Liver (tissue), 9 donors: ENCODE data around the gene ISX. TPM values are rescaled to one million over a fixed set of nuclear protein-coding genes. Genes with fewer than 3 reads are reported as not detected.

Experiments used
- DNase-seq: peaks from one replicate; pipeline ENCODE4 v3.0.0-alpha.2; 2017; ENCODE audit warnings: low spot score
- H3K27ac ChIP-seq, 2 donors: one replicate each; pipeline ENCODE4 v1.7.0; 2013; ENCODE audit warnings: inconsistent platforms in 2 of 2, low read length in 2 of 2, control low read depth in 1 of 2, low read depth in 1 of 2, mild to moderate bottlenecking in 1 of 2
- H3K27me3 ChIP-seq, 4 donors: one replicate each; pipeline versions ENCODE4 v1.6.1 to v1.7.0; 2013; ENCODE audit warnings: low read length in 3 of 4, inconsistent platforms in 1 of 4, mild to moderate bottlenecking in 1 of 4, moderate library complexity in 1 of 4; ENCODE audit not compliant: control insufficient read depth in 4 of 4, insufficient read depth in 4 of 4
- H3K36me3 ChIP-seq, 4 donors: one replicate each; pipeline versions ENCODE4 v1.6.1 to v1.7.0; 2013; ENCODE audit warnings: low read length in 3 of 4, mild to moderate bottlenecking in 3 of 4, low read depth in 1 of 4, moderate library complexity in 1 of 4; ENCODE audit not compliant: control insufficient read depth in 4 of 4, insufficient read depth in 3 of 4
- H3K4me1 ChIP-seq, 4 donors: one replicate each; pipeline versions ENCODE4 v1.6.1 to v1.7.0; 2013; ENCODE audit warnings: low read length in 3 of 4, mild to moderate bottlenecking in 3 of 4, moderate library complexity in 1 of 4; ENCODE audit not compliant: control insufficient read depth in 4 of 4, insufficient read depth in 4 of 4
- H3K4me3 ChIP-seq, 3 donors: one replicate each; pipeline versions ENCODE4 v1.6.1 to v1.7.0; 2013; ENCODE audit warnings: low read length in 3 of 3, control low read depth in 1 of 3, low read depth in 1 of 3, mild to moderate bottlenecking in 1 of 3
- H3K9ac ChIP-seq, 2 donors: one replicate each; pipeline ENCODE4 v1.7.0; 2013; ENCODE audit warnings: low read length in 2 of 2, mild to moderate bottlenecking in 2 of 2, moderate library complexity in 2 of 2, control low read depth in 1 of 2, low read depth in 1 of 2
- H3K9me3 ChIP-seq, 4 donors: one replicate each; pipeline versions ENCODE4 v1.6.1 to v1.7.0; 2013; ENCODE audit warnings: low read length in 3 of 4; ENCODE audit not compliant: control insufficient read depth in 4 of 4
- FOXA2 ChIP-seq: IDR thresholded peaks from 2 replicates; pipeline ENCODE4 v1.6.1; 2016; ENCODE audit warnings: antibody characterized with exemption
- GABPA ChIP-seq, 2 donors: IDR thresholded peaks in 1 of 2; conservative IDR thresholded peaks in 1 of 2; 2 replicates each; pipeline ENCODE4 v1.6.1; 2016; ENCODE audit warnings: antibody characterized with exemption in 2 of 2, mild to moderate bottlenecking in 1 of 2, moderate library complexity in 1 of 2
- HNF4G ChIP-seq: IDR thresholded peaks from 2 replicates; pipeline ENCODE4 v1.6.1; 2016; ENCODE audit warnings: antibody characterized with exemption
- JUND ChIP-seq, 2 donors: IDR thresholded peaks; 2 replicates each; pipeline ENCODE4 v1.6.1; 2016; ENCODE audit warnings: antibody characterized with exemption in 2 of 2
- NR2F2 ChIP-seq: IDR thresholded peaks from 2 replicates; pipeline ENCODE4 v1.6.1; 2016; ENCODE audit warnings: antibody characterized with exemption
- RAD21 ChIP-seq, 2 donors: IDR thresholded peaks; 2 replicates each; pipeline ENCODE4 v1.6.1; 2016; ENCODE audit warnings: antibody characterized with exemption in 2 of 2, mild to moderate bottlenecking in 2 of 2
- RXRA ChIP-seq, 2 donors: IDR thresholded peaks; 2 replicates each; pipeline ENCODE4 v1.6.1; 2017 to 2018; ENCODE audit warnings: antibody characterized with exemption in 2 of 2, mild to moderate bottlenecking in 1 of 2
- TAF1 ChIP-seq: conservative IDR thresholded peaks from 2 replicates; pipeline ENCODE4 v1.6.1; 2016; ENCODE audit warnings: antibody characterized with exemption, mild to moderate bottlenecking
- YY1 ChIP-seq: IDR thresholded peaks from 2 replicates; pipeline ENCODE4 v1.6.1; 2016; ENCODE audit warnings: antibody characterized with exemption, mild to moderate bottlenecking
- WGBS: extraction: QIAGEN DNeasy Blood & Tissue Kit; methylation state at CpG from one replicate; pipeline ENCODE4 v1.1.7; 2013; 5-methylcytosine and 5-hydroxymethylcytosine counted together
- polyA plus RNA-seq, 2 donors: library from polyadenylated mRNA; stranded (reverse) in 1 of 2; unstranded in 1 of 2; fragments of 200-250 nt in 1 of 2; fragments of >200 nt in 1 of 2; fragmentation: Nextera tagmentation in 1 of 2; extraction: Ambion mirVana in 1 of 2; gene quantifications; one replicate each; pipeline versions ENCODE4 v1.2.1 to v1.2.3, GENCODE V29; 2013 to 2015
- total RNA-seq, 2 donors: library from RNA; depleted of rRNA; stranded (reverse); fragments of >200 nt; gene quantifications; one replicate each; pipeline ENCODE4 v1.2.3, GENCODE V29; 2014
- TF ChIP-seq, protein P1 (sequence below): IDR thresholded peaks from 2 replicates; pipeline ENCODE4 v1.6.1; 2016; ENCODE audit warnings: antibody characterized with exemption
- TF ChIP-seq, protein P2 (sequence below): fragments of 150-350 bp; IDR thresholded peaks from 2 replicates; pipeline ENCODE4 v1.5.1; 2017; ENCODE audit warnings: improper control_type of control experiment, low read depth, low read length; ENCODE audit not compliant: missing input control
- TF ChIP-seq, protein P3 (sequence below): IDR thresholded peaks from 2 replicates; pipeline ENCODE4 v1.6.1; 2016; ENCODE audit warnings: antibody characterized with exemption, mild to moderate bottlenecking
- TF ChIP-seq, protein P4 (sequence below): IDR thresholded peaks from 2 replicates; pipeline ENCODE4 v1.6.1; 2016; ENCODE audit warnings: antibody characterized with exemption
- donor health status: healthy.
- donor health status: healthy.
- donor health status: healthy.
- donor health status: healthy.
- donor health status: healthy.

The ISX gene
- total and polyA plus RNA-seq, 4 donors: 0.03 to 2.7 TPM; not detected in 2

DNA sequence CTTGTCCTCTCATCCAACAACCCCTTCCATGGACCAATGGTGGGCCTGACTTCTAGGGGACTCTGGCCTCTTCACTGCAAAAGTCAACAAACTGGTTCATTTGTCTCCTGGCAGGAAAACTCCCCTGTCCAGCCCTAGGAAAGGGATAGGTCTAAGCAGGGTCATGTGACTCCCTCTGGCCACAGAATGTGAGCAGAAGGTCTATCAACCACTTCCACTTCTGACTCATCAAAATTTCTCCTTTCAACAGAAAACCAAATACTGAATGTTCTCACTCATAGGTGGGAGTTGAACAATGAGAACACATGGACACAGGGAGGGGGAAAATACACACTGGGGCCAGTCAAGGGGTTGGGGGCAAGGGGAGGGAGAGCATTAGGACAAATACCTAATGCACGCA is 1.3 kb upstream of the ISX start:
- Histone ChIP-seq H3K9me3 (no peaks in the 10 kb centered on the region), H3K27me3 (no peaks in the 10 kb centered on the region), H3K4me3 (no peak overlapping the region), H3K27ac (no peak overlapping the region), H3K9ac (no peak overlapping the region), H3K36me3 (no peaks in the 10 kb centered on the region), H3K4me1 (no peaks in the 10 kb centered on the region)
- 67% methylated on average over 1 of the region's 1 CpG for WGBS
- no peak for DNase-seq
- TF ChIP-seq GABPA (IDR thresholded peaks at IDR 0.05 in 1 of 2, conservative IDR thresholded peaks at IDR 0.05 in 1 of 2) (no peak), HNF4G (no peak), YY1 (no peak), FOXA2 (no peak)
- TF ChIP-seq, protein P1, sequence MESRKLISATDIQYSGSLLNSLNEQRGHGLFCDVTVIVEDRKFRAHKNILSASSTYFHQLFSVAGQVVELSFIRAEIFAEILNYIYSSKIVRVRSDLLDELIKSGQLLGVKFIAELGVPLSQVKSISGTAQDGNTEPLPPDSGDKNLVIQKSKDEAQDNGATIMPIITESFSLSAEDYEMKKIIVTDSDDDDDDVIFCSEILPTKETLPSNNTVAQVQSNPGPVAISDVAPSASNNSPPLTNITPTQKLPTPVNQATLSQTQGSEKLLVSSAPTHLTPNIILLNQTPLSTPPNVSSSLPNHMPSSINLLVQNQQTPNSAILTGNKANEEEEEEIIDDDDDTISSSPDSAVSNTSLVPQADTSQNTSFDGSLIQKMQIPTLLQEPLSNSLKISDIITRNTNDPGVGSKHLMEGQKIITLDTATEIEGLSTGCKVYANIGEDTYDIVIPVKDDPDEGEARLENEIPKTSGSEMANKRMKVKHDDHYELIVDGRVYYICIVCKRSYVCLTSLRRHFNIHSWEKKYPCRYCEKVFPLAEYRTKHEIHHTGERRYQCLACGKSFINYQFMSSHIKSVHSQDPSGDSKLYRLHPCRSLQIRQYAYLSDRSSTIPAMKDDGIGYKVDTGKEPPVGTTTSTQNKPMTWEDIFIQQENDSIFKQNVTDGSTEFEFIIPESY: no peak
- TF ChIP-seq, protein P2, sequence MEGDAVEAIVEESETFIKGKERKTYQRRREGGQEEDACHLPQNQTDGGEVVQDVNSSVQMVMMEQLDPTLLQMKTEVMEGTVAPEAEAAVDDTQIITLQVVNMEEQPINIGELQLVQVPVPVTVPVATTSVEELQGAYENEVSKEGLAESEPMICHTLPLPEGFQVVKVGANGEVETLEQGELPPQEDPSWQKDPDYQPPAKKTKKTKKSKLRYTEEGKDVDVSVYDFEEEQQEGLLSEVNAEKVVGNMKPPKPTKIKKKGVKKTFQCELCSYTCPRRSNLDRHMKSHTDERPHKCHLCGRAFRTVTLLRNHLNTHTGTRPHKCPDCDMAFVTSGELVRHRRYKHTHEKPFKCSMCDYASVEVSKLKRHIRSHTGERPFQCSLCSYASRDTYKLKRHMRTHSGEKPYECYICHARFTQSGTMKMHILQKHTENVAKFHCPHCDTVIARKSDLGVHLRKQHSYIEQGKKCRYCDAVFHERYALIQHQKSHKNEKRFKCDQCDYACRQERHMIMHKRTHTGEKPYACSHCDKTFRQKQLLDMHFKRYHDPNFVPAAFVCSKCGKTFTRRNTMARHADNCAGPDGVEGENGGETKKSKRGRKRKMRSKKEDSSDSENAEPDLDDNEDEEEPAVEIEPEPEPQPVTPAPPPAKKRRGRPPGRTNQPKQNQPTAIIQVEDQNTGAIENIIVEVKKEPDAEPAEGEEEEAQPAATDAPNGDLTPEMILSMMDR: no peak

DNA sequence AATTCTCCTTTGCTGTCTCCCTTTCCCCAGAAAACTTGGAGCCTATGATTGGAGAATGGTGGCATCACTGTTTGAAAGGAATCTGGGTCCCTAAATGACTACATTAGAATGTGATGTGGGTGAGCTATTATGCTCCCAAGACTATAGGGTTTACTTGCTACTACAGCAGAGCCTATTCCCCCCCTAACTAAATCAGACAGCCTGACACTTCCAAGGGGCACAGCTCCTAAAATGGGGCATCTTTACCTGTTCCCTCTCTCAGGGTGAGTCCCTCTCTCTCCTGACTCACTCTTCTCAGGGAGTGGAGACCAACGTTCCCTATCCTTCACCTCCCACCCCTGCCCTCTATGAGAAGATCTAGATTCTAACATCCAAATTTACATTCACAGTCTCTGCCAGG is 775 bp upstream of the ISX start:
- Histone ChIP-seq H3K4me3 (no peak overlapping the region), H3K36me3 (no peaks in the 10 kb centered on the region), H3K9ac (no peak overlapping the region), H3K27me3 (no peaks in the 10 kb centered on the region), H3K9me3 (no peaks in the 10 kb centered on the region), H3K4me1 (no peaks in the 10 kb centered on the region), H3K27ac (no peak overlapping the region)
- 35% methylated on average over 1 of the region's 1 CpG for WGBS
- no peak for DNase-seq
- no peak for TF ChIP-seq TAF1
- TF ChIP-seq GABPA (IDR thresholded peaks at IDR 0.05 in 1 of 2, conservative IDR thresholded peaks at IDR 0.05 in 1 of 2): no peak

DNA sequence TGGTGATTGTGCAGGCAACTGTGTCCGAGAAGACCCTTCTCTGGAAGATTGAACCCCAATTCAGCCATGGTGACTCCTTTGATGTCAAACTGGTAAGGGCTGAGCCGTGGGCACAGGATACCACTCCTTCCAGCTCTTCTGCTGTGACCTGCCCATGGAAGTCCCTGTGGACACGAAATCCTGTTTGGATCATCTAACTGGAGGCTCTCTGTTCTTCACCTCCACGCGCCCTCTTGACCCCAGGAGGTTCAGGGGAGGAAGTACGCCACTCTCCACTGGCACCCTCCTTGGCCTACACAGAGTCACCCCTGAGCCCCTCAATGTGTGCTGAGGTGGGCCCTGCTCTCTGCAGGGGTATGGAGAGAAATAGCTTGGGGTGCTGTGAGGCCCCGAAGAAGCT is 810 bp downstream of the ISX start:
- no peak overlapping the region for H3K9ac ChIP-seq
- WGBS: 57% methylated on average over 7 of the region's 7 CpGs
- DNase-seq: no peak

DNA sequence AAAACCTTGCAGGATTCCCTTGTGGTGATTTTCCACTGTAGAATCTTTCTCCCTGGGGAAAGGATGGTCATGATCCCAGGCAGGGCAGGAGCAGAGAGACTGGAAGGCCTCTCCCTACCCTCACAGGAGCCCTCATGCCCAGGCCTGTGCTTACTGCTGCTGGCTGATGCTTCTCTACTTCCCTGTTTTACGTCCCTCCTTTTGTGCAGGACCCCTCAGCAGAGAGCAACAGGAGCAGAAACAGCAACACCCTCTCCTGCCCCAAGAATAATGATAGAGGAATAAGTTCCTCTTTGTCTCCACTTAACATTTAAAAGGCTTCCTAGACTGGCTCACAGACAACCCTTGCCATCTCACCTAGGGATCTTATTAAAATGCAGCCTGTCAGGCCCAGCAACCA is 3.6 kb downstream of the ISX start:
- Histone ChIP-seq H3K27me3 (no peaks in the 10 kb centered on the region), H3K9me3 (no peaks in the 10 kb centered on the region), H3K36me3 (no peaks in the 10 kb centered on the region), H3K4me1 (no peaks in the 10 kb centered on the region), H3K9ac (no peak overlapping the region), H3K27ac (no peak overlapping the region), H3K4me3 (no peak overlapping the region)
- TF ChIP-seq HNF4G (no peak), JUND (IDR thresholded peaks at IDR 0.05) (no peak), RAD21 (IDR thresholded peaks at IDR 0.05) (no peak), NR2F2 (no peak), RXRA (IDR thresholded peaks at IDR 0.05) (no peak)
- TF ChIP-seq, protein P1: no peak
- TF ChIP-seq, protein P3, sequence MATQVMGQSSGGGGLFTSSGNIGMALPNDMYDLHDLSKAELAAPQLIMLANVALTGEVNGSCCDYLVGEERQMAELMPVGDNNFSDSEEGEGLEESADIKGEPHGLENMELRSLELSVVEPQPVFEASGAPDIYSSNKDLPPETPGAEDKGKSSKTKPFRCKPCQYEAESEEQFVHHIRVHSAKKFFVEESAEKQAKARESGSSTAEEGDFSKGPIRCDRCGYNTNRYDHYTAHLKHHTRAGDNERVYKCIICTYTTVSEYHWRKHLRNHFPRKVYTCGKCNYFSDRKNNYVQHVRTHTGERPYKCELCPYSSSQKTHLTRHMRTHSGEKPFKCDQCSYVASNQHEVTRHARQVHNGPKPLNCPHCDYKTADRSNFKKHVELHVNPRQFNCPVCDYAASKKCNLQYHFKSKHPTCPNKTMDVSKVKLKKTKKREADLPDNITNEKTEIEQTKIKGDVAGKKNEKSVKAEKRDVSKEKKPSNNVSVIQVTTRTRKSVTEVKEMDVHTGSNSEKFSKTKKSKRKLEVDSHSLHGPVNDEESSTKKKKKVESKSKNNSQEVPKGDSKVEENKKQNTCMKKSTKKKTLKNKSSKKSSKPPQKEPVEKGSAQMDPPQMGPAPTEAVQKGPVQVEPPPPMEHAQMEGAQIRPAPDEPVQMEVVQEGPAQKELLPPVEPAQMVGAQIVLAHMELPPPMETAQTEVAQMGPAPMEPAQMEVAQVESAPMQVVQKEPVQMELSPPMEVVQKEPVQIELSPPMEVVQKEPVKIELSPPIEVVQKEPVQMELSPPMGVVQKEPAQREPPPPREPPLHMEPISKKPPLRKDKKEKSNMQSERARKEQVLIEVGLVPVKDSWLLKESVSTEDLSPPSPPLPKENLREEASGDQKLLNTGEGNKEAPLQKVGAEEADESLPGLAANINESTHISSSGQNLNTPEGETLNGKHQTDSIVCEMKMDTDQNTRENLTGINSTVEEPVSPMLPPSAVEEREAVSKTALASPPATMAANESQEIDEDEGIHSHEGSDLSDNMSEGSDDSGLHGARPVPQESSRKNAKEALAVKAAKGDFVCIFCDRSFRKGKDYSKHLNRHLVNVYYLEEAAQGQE: no peak
- TF ChIP-seq, protein P4, sequence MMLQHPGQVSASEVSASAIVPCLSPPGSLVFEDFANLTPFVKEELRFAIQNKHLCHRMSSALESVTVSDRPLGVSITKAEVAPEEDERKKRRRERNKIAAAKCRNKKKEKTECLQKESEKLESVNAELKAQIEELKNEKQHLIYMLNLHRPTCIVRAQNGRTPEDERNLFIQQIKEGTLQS: no peak
- 66% methylated on average over 1 of the region's 1 CpG for WGBS
- no peak for DNase-seq

More for the DNA sequence above, 810 bp downstream of the ISX start:
- TF ChIP-seq TAF1: no peak
- H3K4me3 ChIP-seq: no peak overlapping the region
- H3K27ac ChIP-seq: no peak overlapping the region
- no peaks in the 10 kb centered on the region for H3K36me3 ChIP-seq
- no peaks in the 10 kb centered on the region for H3K27me3 ChIP-seq
- H3K9me3 ChIP-seq: no peaks in the 10 kb centered on the region
- H3K4me1 ChIP-seq: no peaks in the 10 kb centered on the region
